Ascending aorta (tissue), 2 donors: ENCODE results near the gene RHBDD2. TPM values are rescaled to one million over a fixed set of nuclear protein-coding genes. Genes with fewer than 3 reads are reported as not detected.

ENCODE experiments used
- DNase-seq, 2 donors: peaks; one replicate each; pipeline ENCODE4 v3.0.0-alpha.2; 2019; ENCODE audit warnings: low spot score in 2 of 2
- H3K27ac ChIP-seq, 2 donors: fragments of 200-600 bp; sonication (generic); one replicate each; pipeline ENCODE4 v1.5.1; 2016 to 2017; ENCODE audit warnings: mild to moderate bottlenecking in 1 of 2
- H3K27me3 ChIP-seq: fragments of 200-600 bp; sonication (generic); one replicate; pipeline ENCODE4 v1.5.1; 2017
- H3K36me3 ChIP-seq, 2 donors: fragments of 200-600 bp; sonication (generic); one replicate each; pipeline ENCODE4 v1.5.1; 2016
- H3K4me1 ChIP-seq, 2 donors: fragments of 200-600 bp; sonication (generic); one replicate each; pipeline ENCODE4 v1.5.1; 2016 to 2017; ENCODE audit warnings: mild to moderate bottlenecking in 1 of 2
- H3K4me3 ChIP-seq, 2 donors: fragments of 200-600 bp; sonication (generic); one replicate each; pipeline ENCODE4 v1.5.1; 2016 to 2017; ENCODE audit warnings: mild to moderate bottlenecking in 1 of 2
- H3K9me3 ChIP-seq, 2 donors: fragments of 200-600 bp; sonication (generic); one replicate each; pipeline ENCODE4 v1.5.1; 2016
- CTCF ChIP-seq, 3 experiments: fragments of 200-600 bp in 2 of 3; fragments of 450-650 bp in 1 of 3; sonication (generic) in 2 of 3; IDR thresholded peaks; one replicate each; pipeline ENCODE4 v1.5.1; 2016 to 2019; ENCODE audit warnings: antibody characterized with exemption in 3 of 3, mild to moderate bottlenecking in 1 of 3, moderate library complexity in 1 of 3
- intact Hi-C: fragments of 100-400 bp; cut with DNase I; formaldehyde crosslinking; loops from one replicate; pipeline ENCODE4 v1.15.1; 2023
- total RNA-seq: library from RNA; depleted of rRNA; stranded (reverse); fragments of >200 nt; gene quantifications from one replicate; pipeline ENCODE4 v1.1.0, GENCODE V29; 2016

Gene RHBDD2
- total RNA-seq, 1 donor from 2014 or later = 51.7 TPM

- DNase-seq = no peak
- H3K4me1 ChIP-seq = peaks cover 3 to 5% of the 10 kb centered on the region in 2 donors
- H3K4me3 ChIP-seq = peak overlapping the region; percentile 81 to 84
- TF ChIP-seq CTCF (IDR thresholded peaks at IDR 0.05) = no peak
- intact Hi-C loops = loop anchor here (1.0 kb wide), 1 partner anchor 35 kb away; the partner anchor contains the start of gene RHBDD2
- no peaks in the 10 kb centered on the region for H3K36me3 ChIP-seq
- peak overlapping the region; percentile 75 to 81 for H3K27ac ChIP-seq
- H3K27me3 ChIP-seq = no peaks in the 10 kb centered on the region
- no peaks in the 10 kb centered on the region for H3K9me3 ChIP-seq
These were observed 35.4 kb downstream of the RHBDD2 start for GRCh38 chr7:75914169-75914654.

- Histone ChIP-seq H3K9me3 (no peaks in the 10 kb centered on the region), H3K4me1 (peaks cover 3 to 5% of the 10 kb centered on the region in 2 donors), H3K27ac (peak within 1 kb of the TSS; percentile 81 to 84), H3K27me3 (no peaks in the 10 kb centered on the region), H3K4me3 (peak within 1 kb of the TSS; percentile 81 to 84), H3K36me3 (no peaks in the 10 kb centered on the region)
- intact Hi-C loops = loop anchor here (1.0 to 5.0 kb wide), 4 partner anchors 36 to 97 kb away; partner anchors contain the start of genes RHBDD2 and TMEM120A
- DNase-seq = peak; percentile 80 to 96
- peak in 2 of 3 experiments; percentile 3 to 11 for TF ChIP-seq CTCF (IDR thresholded peaks at IDR 0.05)
These were observed 36.0 kb downstream of the RHBDD2 start, which contains the start of gene POR for GRCh38 chr7:75914655-75915415. TSS of gene POR (plus strand) at chr7:75915155. CDS start at chr7:75954002, 38,847 bp downstream.

- Histone ChIP-seq H3K27me3 (no peaks in the 10 kb centered on the region), H3K27ac (peak overlapping the region; percentile 81 to 84), H3K9me3 (no peaks in the 10 kb centered on the region), H3K36me3 (no peaks in the 10 kb centered on the region), H3K4me3 (peak overlapping the region; percentile 81 to 84), H3K4me1 (peaks cover 3 to 5% of the 10 kb centered on the region in 2 donors)
- no peak for DNase-seq
- intact Hi-C loops = loop anchor here (1.0 to 5.0 kb wide), 3 partner anchors 47 to 97 kb away; partner anchors contain the start of gene TMEM120A
- no peak for TF ChIP-seq CTCF (IDR thresholded peaks at IDR 0.05)
These were observed 36.8 kb downstream of the RHBDD2 start for GRCh38 chr7:75915416-75916156.

- H3K36me3 ChIP-seq = no peaks in the 10 kb centered on the region
- intact Hi-C loops = loop anchor here (5.0 kb wide), 1 partner anchor 96 kb away; no protein-coding TSS in a partner anchor
- H3K27me3 ChIP-seq = no peaks in the 10 kb centered on the region
- H3K4me3 ChIP-seq = peak overlapping the region; percentile 81 to 84
- no peak for TF ChIP-seq CTCF (IDR thresholded peaks at IDR 0.05)
- H3K27ac ChIP-seq = peak overlapping the region; percentile 81 to 84
- peaks cover 3 to 5% of the 10 kb centered on the region in 2 donors for H3K4me1 ChIP-seq
- H3K9me3 ChIP-seq = no peaks in the 10 kb centered on the region
- no peak for DNase-seq
These were observed 37.4 kb downstream of the RHBDD2 start for GRCh38 chr7:75916259-75916658.
